Left lung (tissue), 10 donors: Measurements from ENCODE around the gene C3orf80. TPM values are rescaled to one million over a fixed set of nuclear protein-coding genes. Genes with fewer than 3 reads are reported as not detected.
"Not testable (repeated sequence)": the region's sequence is repeated elsewhere in the genome, so short reads cannot be mapped to it uniquely, and the experiment has no call there.

ENCODE experiments used
- ATAC-seq: fragments of 200-7000 bp; cut with Tn5 transposase; one replicate; pipeline ENCODE4 v1.9.1; 2020; ENCODE audit warnings: moderate library complexity
- DNase-seq, 4 donors: peaks; one replicate each; pipeline ENCODE4 v3.0.0-alpha.2; 2013 to 2020
- H3K27ac ChIP-seq, 2 donors: fragments of 200-600 bp; sonication (generic) in 1 of 2; one replicate each; pipeline versions ENCODE4 v1.5.0 to v1.8.0; 2020 to 2021
- H3K27me3 ChIP-seq, 2 donors: fragments of 200-600 bp; sonication (generic) in 1 of 2; one replicate each; pipeline versions ENCODE4 v1.5.0 to v1.8.0; 2020 to 2021
- H3K36me3 ChIP-seq, 2 donors: fragments of 200-600 bp; sonication (generic) in 1 of 2; one replicate each; pipeline versions ENCODE4 v1.5.0 to v1.8.0; 2020 to 2021
- H3K4me1 ChIP-seq, 2 donors: fragments of 200-600 bp; one replicate each; pipeline ENCODE4 v1.8.0; 2021
- H3K4me3 ChIP-seq, 2 donors: fragments of 200-600 bp; sonication (generic) in 1 of 2; one replicate each; pipeline versions ENCODE4 v1.5.0 to v1.8.0; 2020 to 2021; ENCODE audit warnings: mild to moderate bottlenecking in 1 of 2
- H3K9me3 ChIP-seq, 2 donors: fragments of 200-600 bp; sonication (generic) in 1 of 2; one replicate each; pipeline versions ENCODE4 v1.5.0 to v1.8.0; 2020 to 2021
- CTCF ChIP-seq, 2 donors: fragments of 200-600 bp; sonication (generic) in 1 of 2; IDR thresholded peaks; one replicate each; pipeline versions ENCODE4 v1.5.0 to v1.8.0; 2021; ENCODE audit warnings: antibody characterized with exemption in 2 of 2
- intact Hi-C, 2 donors: fragments of 100-400 bp; cut with DNase I; formaldehyde crosslinking; loops; one replicate each; pipeline versions ENCODE4 v1.11.2 to v1.14.2; 2022
- polyA plus RNA-seq, 6 donors: library from polyadenylated mRNA; unstranded; fragments of 120-200 nt; gene quantifications; one replicate each; pipeline ENCODE4 v1.2.1, GENCODE V29; 2013; ENCODE audit not compliant: insufficient read length in 6 of 6
- total RNA-seq, 2 donors: library from RNA; stranded (reverse); fragmentation: NEBNext Ultra II Directional; extraction: Animal tissue kit (Norgen Biotek cat#: 25700); gene quantifications; one replicate each; pipeline ENCODE4 v1.2.1, GENCODE V29; 2021
- donor health status: DM: no; HTN: yes; CAD: no.
- donor health status: DM: no; HTN: no; CAD: no.

The C3orf80 gene
- total and polyA plus RNA-seq, 8 donors = 0.55 to 9.3 (median 7.1) TPM

DNA sequence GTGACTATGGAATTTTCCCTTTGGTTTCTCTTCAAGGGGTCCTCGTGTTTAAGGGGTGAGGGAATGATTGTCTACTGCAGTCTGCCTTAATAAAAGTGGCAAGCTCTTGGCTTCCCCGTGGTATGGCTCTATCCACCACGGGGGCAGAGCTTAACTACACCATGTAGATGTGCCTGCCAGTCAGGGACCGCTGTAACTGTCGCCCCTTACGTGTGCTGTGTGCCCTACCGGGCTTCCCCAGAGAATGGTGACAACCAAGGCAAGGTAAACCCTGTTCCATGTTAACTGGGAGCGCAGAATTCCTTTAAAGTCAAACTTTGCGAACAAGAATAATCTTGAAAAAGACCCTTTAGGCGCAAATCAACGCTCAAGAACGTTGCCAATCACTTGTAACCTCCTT, 966 bp upstream of the C3orf80 start:
- H3K4me3 ChIP-seq = no peak overlapping the region
- H3K27ac ChIP-seq = no peak overlapping the region
- peaks cover 34 to 69% of the 10 kb centered on the region in 2 donors for H3K27me3 ChIP-seq
- DNase-seq (peak in 1 of 4 donors; percentile 7), ATAC-seq (no peak)
- TF ChIP-seq CTCF (IDR thresholded peaks at IDR 0.05) = no peak
- no peaks in the 10 kb centered on the region for H3K9me3 ChIP-seq
- intact Hi-C loops = no loop called here
- H3K4me1 ChIP-seq = peaks cover 15 to 25% of the 10 kb centered on the region in 2 donors
- H3K36me3 ChIP-seq = no peaks in the 10 kb centered on the region

DNA sequence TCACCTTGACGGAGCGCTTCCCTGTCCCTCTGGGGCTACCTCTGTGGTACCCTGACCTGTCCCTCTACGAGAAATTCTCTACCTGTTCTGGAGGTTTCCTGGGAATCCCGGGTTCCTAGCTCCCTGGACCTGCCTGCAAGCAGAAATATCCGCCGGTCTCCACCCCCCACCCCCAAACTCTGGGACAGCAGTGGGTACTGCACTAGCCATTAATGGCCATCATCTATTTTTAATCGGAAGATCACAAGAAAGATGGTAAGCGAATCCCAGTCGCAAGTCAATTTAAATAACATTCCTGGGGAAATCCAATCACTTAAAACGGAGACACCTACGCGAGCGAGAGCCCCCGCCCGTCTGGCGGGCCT, 429 bp upstream of the C3orf80 start:
- Histone ChIP-seq H3K4me3 (peak overlapping the region; percentile 49 to 53), H3K27ac (no peak overlapping the region), H3K27me3 (peaks cover 36 to 75% of the 10 kb centered on the region in 2 donors), H3K4me1 (peaks cover 15 to 25% of the 10 kb centered on the region in 2 donors), H3K9me3 (no peaks in the 10 kb centered on the region), H3K36me3 (no peaks in the 10 kb centered on the region)
- DNase-seq = peak in 1 of 4 donors; percentile 13
- no peak for TF ChIP-seq CTCF (IDR thresholded peaks at IDR 0.05)
- intact Hi-C loops = no loop called here
- ATAC-seq = no peak

GRCh38 chr3:160226026-160226907, 1.0 kb downstream of the C3orf80 start:
- peak; percentile 63 for ATAC-seq

GRCh38 chr3:160227419-160227818, 2.2 kb downstream of the C3orf80 start:
- Histone ChIP-seq H3K4me3 (no peak overlapping the region), H3K4me1 (peaks cover 15 to 25% of the 10 kb centered on the region in 2 donors), H3K9me3 (no peaks in the 10 kb centered on the region), H3K27me3 (peaks cover 36 to 79% of the 10 kb centered on the region in 2 donors), H3K27ac (no peak overlapping the region), H3K36me3 (no peaks in the 10 kb centered on the region)
- DNase-seq (no peak), ATAC-seq (no peak)
- intact Hi-C loops = no loop called here
- TF ChIP-seq CTCF (IDR thresholded peaks at IDR 0.05) = no peak

More at GRCh38 chr3:160226026-160226907, 1.0 kb downstream of the C3orf80 start:
- Histone ChIP-seq H3K9me3 (no peaks in the 10 kb centered on the region), H3K4me3 (peak overlapping the region; percentile 49 to 53), H3K4me1 (peaks cover 15 to 25% of the 10 kb centered on the region in 2 donors), H3K27ac (no peak overlapping the region), H3K27me3 (peaks cover 36 to 75% of the 10 kb centered on the region in 2 donors), H3K36me3 (no peaks in the 10 kb centered on the region)
- no peak for TF ChIP-seq CTCF (IDR thresholded peaks at IDR 0.05)
- DNase-seq = peak in 3 of 4 donors; percentile 6 to 80 (median 16)
- intact Hi-C loops = no loop called here

DNA sequence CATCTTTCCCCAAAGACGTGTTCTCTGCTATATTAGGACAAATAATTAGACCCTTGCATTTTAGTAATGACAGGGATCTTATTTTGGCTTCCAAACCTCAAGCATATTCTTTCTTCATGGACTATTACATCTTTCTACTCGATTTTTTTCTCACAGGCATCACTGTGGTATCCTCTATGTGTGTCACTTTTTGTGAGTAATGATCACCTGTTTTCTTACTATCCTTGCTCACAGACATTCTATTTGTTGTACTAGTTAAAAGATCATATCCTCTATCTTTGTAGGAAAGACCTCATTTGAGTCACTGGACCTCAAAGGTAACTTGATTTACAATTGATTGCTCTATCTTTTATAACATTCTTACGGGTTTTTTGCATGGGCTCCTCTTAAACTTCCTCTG, 6.8 kb downstream of the C3orf80 start:
- Histone ChIP-seq H3K4me1 (no peaks in the 10 kb centered on the region), H3K4me3 (no peak overlapping the region), H3K36me3 (no peaks in the 10 kb centered on the region), H3K27ac (no peak overlapping the region), H3K27me3 (peaks cover 18 to 33% of the 10 kb centered on the region in 2 donors), H3K9me3 (no peaks in the 10 kb centered on the region)
- intact Hi-C loops = no loop called here
- no peak for TF ChIP-seq CTCF (IDR thresholded peaks at IDR 0.05)
- DNase-seq (no peak), ATAC-seq (no peak)

- H3K27me3 ChIP-seq, H3K4me3 ChIP-seq, H3K4me1 ChIP-seq, intact Hi-C loops, H3K36me3 ChIP-seq, H3K27ac ChIP-seq, ATAC-seq, DNase-seq: not testable (repeated sequence)
- H3K9me3 ChIP-seq = peaks cover 0 to 11% of the 10 kb centered on the region in 2 donors
These were observed 15.5 kb downstream of the C3orf80 start for GRCh38 chr3:160240719-160241118.
